Left colon (tissue), 2 donors: Measurements from ENCODE around the gene INPP5A. TPM values are rescaled to one million over a fixed set of nuclear protein-coding genes. Genes with fewer than 3 reads are reported as not detected.
"Not testable (repeated sequence)": the region's sequence is repeated elsewhere in the genome, so short reads cannot be mapped to it uniquely, and the experiment has no call there.

Experiments
- ATAC-seq: fragments of 200-7000 bp; cut with Tn5 transposase; one replicate; pipeline ENCODE4 v1.9.1; 2020; ENCODE audit warnings: mild to moderate bottlenecking, moderate library complexity
- DNase-seq, 2 donors: peaks; one replicate each; pipeline ENCODE4 v3.0.0-alpha.2; 2020
- intact Hi-C, 2 donors: fragments of 100-400 bp; cut with DNase I in 1 of 2; cut with micrococcal nuclease in 1 of 2; formaldehyde crosslinking; loops; one replicate each; pipeline versions ENCODE4 v1.11.2 to v1.14.0; 2022; cut with DNase I, micrococcal nuclease
- long read RNA-seq: library from polyadenylated mRNA; unstranded; transcript quantifications from one replicate; pipeline ENCODE4 v2.0.0, GENCODE V29; 2021
- total RNA-seq, 2 donors: library from RNA; stranded (reverse); fragmentation: NEBNext Ultra II Directional; extraction: Animal tissue kit (Norgen Biotek cat#: 25700); gene quantifications; one replicate each; pipeline ENCODE4 v1.2.1, GENCODE V29; 2021
- donor health status: DM: no; HTN: no; CAD: no.
- donor health status: DM: yes; HTN: yes; CAD: no.

Gene INPP5A, protein sequence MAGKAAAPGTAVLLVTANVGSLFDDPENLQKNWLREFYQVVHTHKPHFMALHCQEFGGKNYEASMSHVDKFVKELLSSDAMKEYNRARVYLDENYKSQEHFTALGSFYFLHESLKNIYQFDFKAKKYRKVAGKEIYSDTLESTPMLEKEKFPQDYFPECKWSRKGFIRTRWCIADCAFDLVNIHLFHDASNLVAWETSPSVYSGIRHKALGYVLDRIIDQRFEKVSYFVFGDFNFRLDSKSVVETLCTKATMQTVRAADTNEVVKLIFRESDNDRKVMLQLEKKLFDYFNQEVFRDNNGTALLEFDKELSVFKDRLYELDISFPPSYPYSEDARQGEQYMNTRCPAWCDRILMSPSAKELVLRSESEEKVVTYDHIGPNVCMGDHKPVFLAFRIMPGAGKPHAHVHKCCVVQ
- 10 to 100 TPM; 35.6 to 42.2 TPM for total RNA-seq
- long read RNA-seq, transcript INPP5A-203 (16 exons, 2,967 nt): major isoform, 30 of 63 reads
- long read RNA-seq, partial matches to known transcripts: 23 of 63 reads
- long read RNA-seq, other reads (novel, unspliced or antisense): 10 of 63 reads

DNA sequence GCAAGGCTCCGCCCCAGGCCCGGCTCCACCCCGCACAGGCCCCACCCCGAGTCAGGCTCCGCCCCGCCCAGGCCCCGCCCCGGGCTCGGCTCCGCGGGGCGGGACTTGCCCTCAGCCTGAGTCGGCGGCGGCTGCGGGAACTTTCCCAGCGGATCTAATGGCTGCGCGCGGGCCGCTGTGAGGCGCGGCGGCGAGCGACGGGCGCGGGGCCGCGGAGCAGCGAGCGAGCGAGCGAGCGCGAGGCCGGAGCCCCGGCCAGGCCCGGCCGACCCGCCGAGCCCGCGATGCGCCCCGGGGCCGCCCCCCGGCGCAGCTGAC lies at the start of gene INPP5A:
Gene INPP5A (plus strand): TSS at position 104 of the 318 bp plus-strand sequence. CDS start 310 bp downstream, outside the sequence.
- no peak for DNase-seq
- intact Hi-C loops: loop anchor here in 1 of 2 donors (10.0 kb wide), 1 partner anchor 97 kb away; no protein-coding TSS in a partner anchor
- no peak for ATAC-seq

DNA sequence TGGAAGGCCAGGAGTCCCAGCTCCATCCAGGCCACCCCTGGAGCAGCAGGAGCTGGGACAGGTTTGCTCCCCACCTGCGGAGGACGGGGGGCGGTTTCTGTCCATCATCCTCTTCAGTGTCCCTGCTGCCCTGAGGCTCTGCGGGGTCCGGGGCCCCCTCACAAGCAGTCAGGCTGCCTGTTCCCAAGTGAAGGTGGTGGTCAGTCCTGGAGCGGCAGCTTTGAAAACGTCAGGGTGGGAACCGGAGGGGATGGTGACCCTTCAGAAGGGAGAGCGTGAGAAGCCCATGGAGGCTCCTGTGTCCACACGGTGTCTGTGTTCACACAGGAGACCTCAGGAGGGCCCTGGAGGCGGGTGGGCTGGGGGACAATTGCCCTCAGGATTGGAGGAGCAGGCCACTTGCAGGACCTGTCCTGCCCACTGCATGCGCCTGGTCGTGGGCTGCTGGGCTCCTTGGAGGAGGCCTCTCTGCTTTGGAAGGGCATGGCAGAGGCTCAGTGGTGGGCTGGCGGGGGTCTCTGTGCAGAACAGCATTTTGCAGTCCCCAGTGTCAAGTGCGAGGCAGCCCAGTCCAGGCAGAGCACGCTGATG lies 49.3 kb upstream of the INPP5A start:
- intact Hi-C loops: no loop called here

DNA sequence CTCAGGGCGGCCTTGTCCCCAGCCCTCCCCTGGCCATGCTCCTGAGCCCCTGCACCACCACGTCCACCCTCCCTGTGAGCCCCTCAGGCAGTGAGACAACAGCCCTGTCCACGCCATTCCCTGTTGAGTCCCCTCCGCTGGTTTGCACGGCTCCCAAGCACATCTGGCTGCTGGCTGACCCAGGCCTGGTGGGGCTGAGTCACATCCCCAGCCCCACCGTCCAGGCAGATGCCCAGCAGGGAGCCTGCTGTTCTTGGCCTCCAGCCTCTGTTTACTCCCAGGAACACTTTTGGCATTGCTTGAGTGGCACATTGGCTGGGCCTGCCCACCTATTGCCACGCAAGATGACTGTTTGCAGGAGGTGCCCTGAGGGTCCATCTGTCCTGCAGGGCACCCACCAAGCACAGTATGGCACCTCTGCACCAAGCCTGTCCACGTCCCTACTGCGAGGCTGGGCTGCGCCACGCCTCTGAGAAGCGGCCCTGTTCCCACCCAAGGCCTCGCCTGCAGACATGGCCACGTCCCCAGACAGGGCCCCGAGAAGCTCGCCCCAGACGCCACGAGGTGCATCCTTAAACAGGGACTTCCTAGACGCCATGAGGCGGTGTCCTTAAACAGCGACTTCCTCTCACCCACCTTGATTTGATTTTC lies 48.4 kb upstream of the INPP5A start:
- intact Hi-C loops: no loop called here
- DNase-seq (peak in 1 of 2 donors; percentile 25), ATAC-seq (no peak)

More for the DNA sequence above, 49.3 kb upstream of the INPP5A start:
- DNase-seq (peak in 1 of 2 donors; percentile 23), ATAC-seq (no peak)

DNA sequence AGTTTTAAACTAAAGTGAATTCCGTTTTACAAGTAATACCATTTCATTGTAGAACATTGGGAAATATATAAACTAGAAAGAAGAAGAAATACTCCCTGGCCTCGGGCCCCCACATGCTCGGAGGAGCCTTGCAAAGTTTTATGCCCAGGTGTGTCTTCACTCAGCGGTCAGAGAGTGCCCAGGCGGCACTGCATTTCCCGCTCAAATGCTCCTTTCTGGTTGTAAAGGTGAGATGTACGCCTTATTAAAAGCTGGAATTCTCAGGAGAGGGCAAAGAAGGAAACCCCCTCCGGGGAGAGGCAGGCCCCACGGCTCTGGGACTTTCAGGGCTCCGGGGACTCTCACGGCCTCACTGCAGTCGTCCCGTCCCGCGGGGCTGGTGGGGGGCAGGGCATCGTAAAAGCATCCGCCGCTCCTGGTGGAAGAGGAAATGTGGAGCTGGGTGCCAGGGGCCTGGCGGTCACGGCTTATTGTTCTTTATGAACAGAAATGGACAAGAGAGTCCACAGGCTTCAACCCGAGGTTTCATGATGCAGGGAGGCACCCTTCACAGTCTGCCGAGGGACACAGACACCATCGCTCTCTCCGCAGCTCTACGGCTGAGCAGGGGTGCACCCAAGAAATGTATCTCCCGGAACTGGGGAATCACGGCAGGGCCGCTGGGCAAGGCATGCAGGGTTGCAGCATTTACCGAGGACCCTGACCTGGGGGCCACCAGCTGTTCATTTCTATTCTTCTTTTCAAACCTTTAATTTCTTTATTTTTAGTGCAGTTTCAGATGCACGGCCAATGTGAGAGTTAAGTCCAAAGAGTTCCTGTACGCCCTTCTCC lies 47.7 kb upstream of the INPP5A start:
- intact Hi-C loops: no loop called here
- DNase-seq: peak in 1 of 2 donors; percentile 10
- ATAC-seq: no peak

DNA sequence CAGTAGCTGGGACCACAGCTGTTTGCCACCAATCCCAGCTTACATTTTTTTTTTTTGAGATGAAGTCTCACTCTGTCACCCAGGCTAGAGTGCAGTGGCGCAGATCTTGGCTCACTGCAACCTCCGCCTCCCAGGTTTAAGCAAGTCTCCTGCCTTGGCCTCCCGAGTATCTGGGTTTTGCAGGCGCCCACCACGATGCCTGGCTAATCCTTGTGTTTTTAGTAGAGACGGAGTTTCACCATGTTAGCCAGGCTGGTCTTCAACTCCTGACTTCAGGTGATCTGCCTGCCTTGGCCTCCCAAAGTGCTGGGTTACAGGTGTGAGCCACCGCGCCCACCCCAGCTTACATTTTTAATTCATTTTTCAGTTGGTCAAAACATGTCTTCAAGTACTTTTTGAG lies 46.1 kb upstream of the INPP5A start:
- ATAC-seq, intact Hi-C loops: not testable (repeated sequence)
- DNase-seq: peak in 1 of 2 donors; percentile 4

DNA sequence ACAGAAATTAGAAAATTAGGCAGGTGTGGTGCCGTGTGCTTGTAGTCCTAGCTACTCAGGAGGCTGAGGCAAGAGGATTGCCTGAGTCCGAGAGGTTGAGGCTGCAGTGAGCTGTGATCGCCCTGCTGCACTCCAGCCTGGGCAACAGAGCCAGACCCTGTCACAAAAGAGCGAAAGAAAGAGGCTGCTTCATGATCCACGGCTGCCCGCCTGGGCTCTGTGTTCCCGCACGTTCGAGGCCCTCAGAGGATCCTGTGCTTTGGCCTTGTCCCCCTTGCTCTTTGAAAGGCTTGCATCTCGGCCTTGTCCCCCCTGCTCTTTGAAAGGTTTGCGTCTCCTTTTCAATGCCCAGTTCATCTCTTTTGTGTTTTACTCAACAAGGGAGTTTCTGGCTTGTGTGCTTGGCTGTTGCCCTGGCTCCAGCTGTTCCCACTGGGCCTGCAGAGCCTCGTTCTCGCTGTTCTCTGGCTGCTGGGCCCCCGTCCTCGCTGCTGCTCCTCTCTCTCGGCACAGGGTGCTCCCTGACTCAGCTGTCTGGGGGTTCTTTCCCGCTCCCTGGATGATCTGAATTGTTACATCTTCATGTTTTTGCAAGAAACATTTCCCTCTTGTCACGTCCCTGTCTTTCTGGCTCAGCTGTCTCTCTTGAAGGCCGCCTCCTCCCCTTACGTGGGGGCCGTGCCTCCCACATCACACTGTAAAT lies 45.1 kb upstream of the INPP5A start:
- peak in 1 of 2 donors; percentile 30 for DNase-seq
- intact Hi-C loops: no loop called here
- no peak for ATAC-seq

DNA sequence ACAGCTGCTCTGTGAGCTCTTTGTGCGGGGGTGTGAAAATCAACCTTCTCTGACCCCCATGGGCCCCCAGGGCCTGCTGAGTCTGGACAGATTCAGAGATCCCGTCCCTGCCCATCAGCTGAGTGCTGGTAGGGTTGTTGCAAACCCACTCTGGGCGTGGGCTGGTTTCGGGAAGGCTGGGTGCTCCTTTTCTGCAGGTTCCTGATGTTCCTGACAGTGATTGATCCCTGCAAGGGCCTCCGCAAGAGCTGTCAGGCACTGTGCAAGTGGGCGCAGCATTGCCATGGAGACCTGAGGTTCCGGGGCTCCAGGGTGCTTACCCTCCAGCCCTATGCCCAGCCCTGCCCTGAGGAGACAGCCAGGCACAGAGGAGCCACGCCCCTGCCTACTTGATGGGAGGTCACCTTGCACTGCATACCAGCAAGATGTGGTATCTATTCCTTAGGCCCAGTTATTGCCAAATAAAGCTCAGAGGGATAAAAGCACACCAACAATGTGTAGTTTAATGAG lies 44.3 kb upstream of the INPP5A start:
- peak; percentile 66 for ATAC-seq
- DNase-seq: peak; percentile 24 to 28
- intact Hi-C loops: no loop called here

DNA sequence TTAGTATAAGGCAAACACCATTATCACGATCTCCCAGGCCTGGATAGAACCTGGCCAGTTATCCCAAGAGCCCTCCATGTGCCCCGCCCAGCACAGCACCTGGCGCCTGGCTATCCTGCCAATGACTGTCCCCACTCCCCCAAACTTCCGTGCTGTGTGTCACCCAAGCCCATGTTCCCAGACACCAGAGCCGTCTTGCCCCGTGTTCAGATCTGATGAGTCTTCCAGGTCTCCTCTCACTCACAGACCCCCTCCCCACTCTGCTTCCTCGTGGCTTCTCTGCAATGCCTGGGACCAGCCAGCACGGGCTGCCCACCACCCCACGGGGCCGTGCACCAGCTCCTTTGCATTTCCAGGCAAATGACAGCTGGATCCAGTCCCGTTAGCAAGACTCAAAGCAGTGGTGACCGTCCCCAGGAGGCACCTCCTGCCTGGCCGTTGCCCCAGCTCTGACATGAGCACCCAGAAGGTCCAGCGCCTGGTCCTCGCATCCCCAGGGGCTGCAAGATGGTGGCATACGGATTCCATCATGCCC lies 43.8 kb upstream of the INPP5A start:
- DNase-seq: peak in 1 of 2 donors; percentile 21
- intact Hi-C loops: no loop called here
- ATAC-seq: peak; percentile 36

DNA sequence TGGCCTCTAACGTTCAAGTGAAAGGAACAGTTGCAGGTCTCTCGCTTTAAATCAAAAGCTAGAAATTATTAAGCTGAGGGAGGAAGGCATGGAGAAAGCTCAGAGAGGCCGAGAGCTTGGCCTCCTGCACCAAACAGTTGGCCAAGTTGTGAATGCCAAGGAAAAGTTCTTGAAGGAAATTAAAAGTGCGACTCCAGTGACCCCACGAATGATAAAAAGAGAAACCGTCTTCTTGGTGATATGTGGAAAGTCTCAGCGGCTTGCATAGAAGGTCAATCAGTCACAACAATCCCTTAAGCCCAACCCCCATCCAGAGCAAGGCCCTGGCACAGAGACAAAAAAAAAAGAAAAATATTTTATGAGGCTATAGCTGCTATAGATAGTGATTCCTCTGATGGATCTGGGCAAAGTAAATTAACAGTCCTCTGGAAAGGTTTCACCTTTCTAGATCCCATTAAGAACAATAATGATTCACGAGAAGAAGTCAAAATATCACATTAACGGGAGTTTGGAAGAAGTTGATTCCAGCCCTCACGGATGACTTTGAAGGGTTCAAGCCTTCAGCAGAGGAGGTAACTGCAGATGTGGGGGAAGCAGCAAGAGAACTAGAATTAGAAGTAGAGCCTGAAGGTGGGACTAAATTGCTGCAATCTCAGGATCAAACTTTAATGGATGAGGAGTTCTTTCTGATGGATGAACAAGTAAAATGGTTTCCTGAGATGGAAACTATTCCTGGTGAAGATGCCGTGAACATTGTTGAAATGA lies 42.5 kb upstream of the INPP5A start:
- DNase-seq: no peak
- intact Hi-C loops: no loop called here
- ATAC-seq: no peak

DNA sequence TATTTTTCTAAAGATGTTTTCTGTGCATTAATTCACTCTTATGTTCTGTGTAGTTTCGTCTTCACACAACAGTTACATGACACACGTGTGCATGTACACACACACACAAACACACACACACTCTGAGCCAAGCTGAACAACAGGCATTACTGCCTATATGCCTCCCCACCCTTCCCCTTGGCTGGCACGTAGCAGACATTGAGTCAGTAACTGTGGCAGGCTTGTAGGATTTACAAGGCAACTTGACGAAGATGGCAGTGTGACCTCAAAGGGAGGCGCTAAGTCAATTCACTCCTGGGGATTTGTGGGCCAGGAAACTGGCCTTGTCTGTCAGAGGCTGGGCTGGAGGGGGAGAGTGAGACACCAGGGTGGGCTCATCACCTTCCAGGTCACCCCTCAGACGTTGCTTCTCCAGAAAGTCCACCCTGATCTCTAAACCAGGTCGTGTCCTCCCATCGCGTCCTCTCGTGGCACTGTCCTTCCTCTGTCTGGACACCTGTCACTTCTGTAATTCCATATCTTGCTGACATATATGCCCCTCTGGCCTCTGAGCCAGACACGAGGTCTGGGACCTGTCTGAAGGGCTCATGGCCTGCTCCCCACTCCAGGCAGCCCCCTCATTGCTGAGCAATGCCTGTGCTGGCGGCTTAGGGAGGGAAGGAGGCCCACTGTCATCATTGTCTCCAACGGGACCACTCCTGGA lies 41.1 kb upstream of the INPP5A start:
- ATAC-seq: peak; percentile 27
- peak in 1 of 2 donors; percentile 16 for DNase-seq
- intact Hi-C loops: no loop called here

DNA sequence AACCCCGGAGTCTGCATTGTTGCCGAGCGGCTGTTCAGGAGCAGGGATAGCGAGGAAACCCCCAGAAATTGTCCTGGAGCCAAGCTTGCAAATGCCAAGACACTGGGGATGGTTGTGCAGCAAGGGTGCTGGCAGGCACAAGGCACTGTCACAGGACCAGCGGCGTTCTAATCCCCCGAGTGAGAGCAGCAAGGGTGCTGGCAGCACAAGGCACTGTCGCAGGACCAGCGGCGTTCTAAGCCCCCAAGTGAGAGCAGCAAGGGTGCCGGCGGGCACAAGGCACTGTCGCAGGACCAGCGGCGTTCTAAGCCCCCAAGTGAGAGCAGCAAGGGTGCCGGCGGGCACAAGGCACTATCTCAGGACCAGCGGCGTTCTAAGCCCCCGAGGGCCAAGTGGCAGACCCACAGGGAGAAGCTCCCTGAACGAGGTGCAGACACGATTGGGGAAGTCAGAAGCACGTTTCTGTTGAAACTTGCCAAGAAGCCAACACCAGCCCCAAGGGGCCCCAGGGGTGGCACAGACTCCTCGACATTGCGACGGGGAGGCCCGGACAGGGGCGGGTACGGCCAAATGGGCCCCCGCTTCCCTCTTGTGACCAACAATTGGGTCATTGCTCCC lies 40.4 kb upstream of the INPP5A start:
- intact Hi-C loops: no loop called here
- no peak for ATAC-seq
- peak in 1 of 2 donors; percentile 10 for DNase-seq

DNA sequence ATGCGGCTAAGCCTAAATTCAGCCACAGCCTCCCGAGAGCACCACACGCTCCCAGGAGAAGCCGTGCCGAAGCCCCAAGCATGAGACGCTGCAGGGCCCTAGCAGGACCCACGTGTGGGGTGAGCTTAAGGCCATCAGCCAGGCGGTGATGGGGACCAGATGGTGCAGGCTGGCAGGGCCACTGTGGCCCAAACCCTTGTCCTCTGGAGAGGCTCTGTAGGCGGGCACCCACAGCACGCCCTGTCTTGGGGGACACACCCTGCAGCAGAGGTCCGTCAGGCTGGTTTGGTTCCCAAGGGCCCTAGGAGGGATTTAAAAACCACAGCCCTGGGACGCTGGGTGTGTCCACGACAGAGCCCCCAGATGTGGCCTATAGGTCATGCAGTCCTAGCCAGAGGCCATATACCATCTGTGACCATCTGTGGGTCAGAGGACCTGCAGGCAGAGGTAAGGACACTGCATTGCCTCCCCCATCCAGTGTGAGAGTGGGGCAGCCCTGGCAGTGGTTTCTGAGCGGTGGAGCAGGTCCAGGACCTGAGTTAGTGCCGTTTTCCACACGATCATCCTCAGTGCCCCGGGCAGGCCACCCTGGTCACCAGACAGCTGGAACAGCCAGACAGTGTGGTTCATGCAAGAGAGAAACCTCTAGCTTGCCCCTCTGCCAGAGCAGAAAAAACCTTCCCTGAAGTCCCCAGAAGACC lies 39.6 kb upstream of the INPP5A start:
- DNase-seq: peak in 1 of 2 donors; percentile 18
- ATAC-seq: no peak
- intact Hi-C loops: no loop called here

DNA sequence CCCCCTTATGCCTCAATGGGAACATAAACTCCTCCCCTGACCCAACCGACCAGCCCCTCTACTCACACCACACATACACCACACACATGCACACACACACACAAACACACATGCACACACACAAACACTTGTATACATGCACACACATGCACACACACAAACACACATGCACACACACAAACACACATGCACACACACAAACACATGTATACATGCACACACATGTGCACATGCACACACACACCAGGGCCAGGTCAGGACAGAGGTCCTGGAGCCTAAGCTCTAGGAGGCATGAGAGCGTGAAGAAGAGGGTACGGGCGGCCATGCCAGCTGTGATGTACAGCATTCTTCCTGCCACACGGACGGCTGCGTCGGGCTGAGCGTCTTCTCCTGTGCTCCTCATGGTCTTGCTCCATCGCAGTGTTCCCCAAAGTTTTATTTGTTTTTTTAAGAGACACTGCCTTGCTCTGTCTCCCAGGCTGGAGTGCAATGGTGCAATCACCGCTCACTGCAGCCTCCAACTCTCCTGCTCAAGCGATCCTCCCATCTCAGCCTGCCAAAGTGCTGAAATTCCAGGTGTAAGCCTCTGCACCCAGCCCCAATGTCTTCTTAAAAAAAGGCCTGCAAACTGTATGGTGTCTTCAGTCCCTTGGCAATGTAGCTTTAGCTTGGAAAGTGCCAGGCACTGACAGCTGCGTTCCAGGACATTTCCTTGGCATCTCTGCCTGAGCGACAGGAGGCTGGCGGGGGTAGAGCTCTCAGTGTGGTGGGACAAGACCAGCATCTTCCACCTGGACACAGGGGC lies 38.8 kb upstream of the INPP5A start:
- no peak for ATAC-seq
- intact Hi-C loops: no loop called here
- peak in 1 of 2 donors; percentile 7 for DNase-seq

DNA sequence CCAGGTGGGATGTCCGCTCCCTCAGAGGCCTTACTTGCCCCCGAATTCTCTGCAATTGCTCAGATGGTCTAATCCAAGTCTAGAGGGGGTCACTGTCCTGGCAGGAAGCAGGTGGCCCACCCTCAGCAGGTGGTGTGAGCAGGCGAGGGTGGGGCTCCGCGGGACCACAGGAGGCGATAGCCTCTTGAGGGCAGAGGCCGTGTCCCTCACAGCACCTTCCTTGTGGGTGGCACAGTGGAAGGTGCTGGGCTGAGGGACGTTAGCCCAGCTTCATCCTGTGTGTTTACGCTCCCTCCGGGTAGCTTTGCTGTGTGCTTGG lies 38.3 kb upstream of the INPP5A start:
- DNase-seq (peak in 1 of 2 donors; percentile 12), ATAC-seq (no peak)
- intact Hi-C loops: no loop called here
